HG02943 (cell line): ENCODE results near the gene KRT74.

Experiments used
- ATAC-seq: cut with Tn5 transposase; IDR thresholded peaks from one replicate; pipeline ENCODE4 v1.9.1; 2021; ENCODE audit warnings: mild to moderate bottlenecking, low read depth, moderate library complexity; ENCODE audit not compliant: unreplicated experiment

KRT74 gene

GRCh38 chr12:52539821-52540173, 33.8 kb downstream of the KRT74 start:
- ATAC-seq: no peak

DNA sequence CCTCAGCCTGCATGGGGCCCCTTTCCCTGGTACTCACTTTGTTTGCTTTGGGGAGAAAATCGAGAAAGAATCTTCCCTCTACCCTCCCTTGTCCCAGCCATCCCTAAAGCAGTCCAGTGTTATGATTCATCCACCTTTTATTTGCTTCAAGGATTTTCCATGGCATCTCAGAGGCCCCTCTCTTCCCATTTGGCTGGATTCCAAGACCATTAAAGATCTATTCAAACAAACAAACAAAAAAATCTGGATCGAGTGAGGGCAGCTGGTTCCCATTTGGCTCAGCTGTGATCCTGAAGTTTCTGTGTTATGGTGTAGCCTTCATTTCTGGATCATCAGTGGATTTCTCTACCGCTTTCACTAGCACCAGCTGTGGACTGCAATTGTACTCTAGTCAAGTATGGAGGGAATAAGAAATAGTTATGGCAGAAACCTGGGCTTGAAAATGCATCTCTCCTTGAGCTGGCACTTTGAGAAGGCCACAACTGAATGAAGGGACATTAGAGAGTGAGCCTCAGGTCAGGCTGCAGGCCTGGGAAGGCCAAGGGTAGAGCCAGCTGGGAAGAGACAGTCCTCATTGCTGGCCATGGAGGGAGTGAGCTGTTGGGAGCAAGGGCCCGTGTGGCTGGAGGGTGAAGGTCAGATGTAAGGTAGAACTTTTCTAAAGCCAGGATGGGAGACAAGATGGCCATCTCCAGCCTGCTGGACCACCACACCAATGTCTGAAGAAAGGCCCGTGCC, 34.4 kb downstream of the KRT74 start:
- no peak for ATAC-seq

DNA sequence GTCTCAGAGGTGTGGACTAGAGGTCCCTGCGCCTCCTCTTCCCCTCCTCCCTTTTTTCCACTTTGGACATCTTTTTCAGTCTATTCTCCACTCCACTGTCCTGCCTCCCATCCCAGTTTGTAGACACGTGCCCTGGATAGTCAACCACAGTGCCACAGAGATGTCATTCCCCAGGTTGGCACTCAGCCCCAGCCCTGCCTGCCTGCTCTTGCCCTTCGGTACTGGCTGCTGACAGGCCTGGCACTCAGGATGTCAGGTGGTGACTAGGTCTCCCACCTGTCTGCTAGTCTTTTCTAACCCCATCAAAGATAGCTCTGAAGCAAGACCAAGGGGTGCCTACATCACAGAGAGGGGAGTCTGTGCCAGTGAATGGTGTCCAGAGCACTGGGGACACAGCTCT, 36.5 kb downstream of the KRT74 start:
- ATAC-seq: no peak

GRCh38 chr12:52535574-52535973, 38.1 kb downstream of the KRT74 start:
- no peak for ATAC-seq

DNA sequence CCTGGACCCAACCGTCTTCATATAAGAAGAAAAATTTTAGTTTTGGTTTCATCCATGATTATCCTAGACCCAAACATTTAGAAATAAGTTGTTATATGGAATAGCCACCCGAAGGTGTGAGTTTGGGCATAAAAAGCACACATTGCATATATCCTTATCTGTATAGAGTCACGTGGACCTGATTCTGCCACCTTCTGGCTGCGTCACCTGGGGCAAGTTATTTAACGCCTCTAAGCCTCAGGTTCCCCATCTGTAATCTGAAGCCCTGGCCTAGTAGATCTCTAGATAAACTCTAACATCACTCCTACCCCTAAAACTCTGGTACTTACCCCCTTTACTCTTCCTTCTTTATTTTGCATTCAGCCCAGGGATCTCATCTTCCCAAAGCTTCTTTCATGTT, 39.2 kb downstream of the KRT74 start:
- no peak for ATAC-seq

- no peak for ATAC-seq
Measured at GRCh38 chr12:52533686-52534470, 39.8 kb downstream of the KRT74 start.

GRCh38 chr12:52532636-52533035, 41.0 kb downstream of the KRT74 start:
- no peak for ATAC-seq

GRCh38 chr12:52531566-52532300, 41.9 kb downstream of the KRT74 start:
- ATAC-seq: no peak

- no peak for ATAC-seq
Measured at GRCh38 chr12:52530905-52531304, 42.7 kb downstream of the KRT74 start.

GRCh38 chr12:52530366-52530765, 43.3 kb downstream of the KRT74 start:
- no peak for ATAC-seq

DNA sequence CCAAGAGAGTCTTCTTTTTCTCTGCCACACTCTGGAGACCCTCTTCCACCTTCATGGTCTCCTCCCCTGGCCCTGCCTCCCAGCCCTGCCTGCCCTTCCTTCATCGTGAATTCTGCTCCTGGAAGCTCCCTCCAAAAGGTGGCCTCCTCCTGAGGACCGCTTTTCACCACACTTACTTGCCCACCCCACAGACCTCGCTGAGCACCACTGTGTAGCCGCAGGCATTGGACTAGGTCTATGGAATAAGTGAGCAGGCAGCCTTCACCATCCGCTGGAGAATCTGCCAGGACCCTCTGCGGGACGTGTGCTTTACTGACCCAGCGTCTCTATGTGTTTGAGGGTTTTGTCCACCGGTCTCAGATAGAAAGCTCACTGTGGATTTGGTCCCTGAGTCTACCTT, 43.8 kb downstream of the KRT74 start:
- ATAC-seq: no peak

- ATAC-seq: no peak
Measured at GRCh38 chr12:52529417-52529816, 44.2 kb downstream of the KRT74 start.

DNA sequence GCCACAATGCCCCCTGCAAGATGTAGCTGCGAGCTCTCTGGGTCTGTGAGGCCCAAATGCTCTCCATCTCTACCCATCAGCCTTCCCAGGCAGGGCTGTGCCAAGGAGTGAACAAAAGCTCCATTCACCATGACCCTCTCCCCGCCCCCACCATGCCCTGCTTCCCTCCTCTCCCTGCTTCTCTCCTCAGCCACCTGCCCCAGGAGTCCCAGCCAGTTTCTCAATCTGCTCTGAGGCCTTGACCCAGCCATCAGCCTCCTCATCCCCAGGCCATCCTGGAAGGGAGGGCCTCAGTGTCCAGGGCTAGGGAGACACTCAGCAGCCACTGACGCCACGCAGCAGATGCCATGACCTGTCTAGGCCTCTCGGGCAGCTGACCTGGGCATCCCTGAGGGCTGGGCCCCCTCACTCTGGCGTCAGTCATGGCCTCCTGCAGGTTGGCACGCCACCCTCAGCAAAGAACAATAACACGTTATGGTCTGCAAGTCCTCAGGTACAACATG, 45.0 kb downstream of the KRT74 start:
- ATAC-seq: no peak

GRCh38 chr12:52527121-52527800, 46.4 kb downstream of the KRT74 start:
- no peak for ATAC-seq

GRCh38 chr12:52526511-52526951, 47.1 kb downstream of the KRT74 start:
- ATAC-seq: no peak

GRCh38 chr12:52525661-52526499, 47.8 kb downstream of the KRT74 start:
- no peak for ATAC-seq

- no peak for ATAC-seq
Measured at GRCh38 chr12:52524898-52525591, 48.6 kb downstream of the KRT74 start.

- no peak for ATAC-seq
Measured at GRCh38 chr12:52524241-52524897, 49.3 kb downstream of the KRT74 start.

DNA sequence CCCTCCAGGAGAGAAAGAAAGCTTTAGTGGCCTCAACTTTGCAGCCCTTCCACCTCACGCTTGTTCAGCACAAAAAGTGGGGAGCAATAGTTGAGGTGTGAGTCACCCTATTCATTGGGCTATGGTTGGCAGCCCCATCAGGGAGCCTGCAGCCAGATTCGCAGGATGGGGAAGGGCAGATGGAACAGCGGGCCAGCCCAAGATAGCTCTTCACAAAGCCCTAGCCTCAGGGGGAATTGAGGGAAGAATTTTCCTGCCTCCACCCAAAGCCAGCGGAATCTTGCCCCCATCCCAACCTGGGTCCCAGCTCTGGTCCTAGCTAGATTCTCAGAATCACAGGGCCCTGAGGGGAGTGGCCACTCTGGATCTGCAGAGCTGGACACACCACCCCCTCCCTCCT, 49.8 kb downstream of the KRT74 start:
- no peak for ATAC-seq
